Ascending aorta (tissue), 2 donors: ENCODE results near the gene SH3RF3. TPM values are rescaled to one million over a fixed set of nuclear protein-coding genes. Genes with fewer than 3 reads are reported as not detected.

ENCODE experiments used
- DNase-seq, 2 donors: peaks; one replicate each; pipeline ENCODE4 v3.0.0-alpha.2; 2019; ENCODE audit warnings: low spot score in 2 of 2
- H3K27ac ChIP-seq, 2 donors: fragments of 200-600 bp; sonication (generic); one replicate each; pipeline ENCODE4 v1.5.1; 2016 to 2017; ENCODE audit warnings: mild to moderate bottlenecking in 1 of 2
- H3K27me3 ChIP-seq: fragments of 200-600 bp; sonication (generic); one replicate; pipeline ENCODE4 v1.5.1; 2017
- H3K36me3 ChIP-seq, 2 donors: fragments of 200-600 bp; sonication (generic); one replicate each; pipeline ENCODE4 v1.5.1; 2016
- H3K4me1 ChIP-seq, 2 donors: fragments of 200-600 bp; sonication (generic); one replicate each; pipeline ENCODE4 v1.5.1; 2016 to 2017; ENCODE audit warnings: mild to moderate bottlenecking in 1 of 2
- H3K4me3 ChIP-seq, 2 donors: fragments of 200-600 bp; sonication (generic); one replicate each; pipeline ENCODE4 v1.5.1; 2016 to 2017; ENCODE audit warnings: mild to moderate bottlenecking in 1 of 2
- H3K9me3 ChIP-seq, 2 donors: fragments of 200-600 bp; sonication (generic); one replicate each; pipeline ENCODE4 v1.5.1; 2016
- CTCF ChIP-seq, 3 experiments: fragments of 200-600 bp in 2 of 3; fragments of 450-650 bp in 1 of 3; sonication (generic) in 2 of 3; IDR thresholded peaks; one replicate each; pipeline ENCODE4 v1.5.1; 2016 to 2019; ENCODE audit warnings: antibody characterized with exemption in 3 of 3, mild to moderate bottlenecking in 1 of 3, moderate library complexity in 1 of 3
- intact Hi-C: fragments of 100-400 bp; cut with DNase I; formaldehyde crosslinking; loops from one replicate; pipeline ENCODE4 v1.15.1; 2023
- total RNA-seq: library from RNA; depleted of rRNA; stranded (reverse); fragments of >200 nt; gene quantifications from one replicate; pipeline ENCODE4 v1.1.0, GENCODE V29; 2016

Gene SH3RF3
- total RNA-seq, 1 donor from 2014 or later = 53.5 TPM

DNA sequence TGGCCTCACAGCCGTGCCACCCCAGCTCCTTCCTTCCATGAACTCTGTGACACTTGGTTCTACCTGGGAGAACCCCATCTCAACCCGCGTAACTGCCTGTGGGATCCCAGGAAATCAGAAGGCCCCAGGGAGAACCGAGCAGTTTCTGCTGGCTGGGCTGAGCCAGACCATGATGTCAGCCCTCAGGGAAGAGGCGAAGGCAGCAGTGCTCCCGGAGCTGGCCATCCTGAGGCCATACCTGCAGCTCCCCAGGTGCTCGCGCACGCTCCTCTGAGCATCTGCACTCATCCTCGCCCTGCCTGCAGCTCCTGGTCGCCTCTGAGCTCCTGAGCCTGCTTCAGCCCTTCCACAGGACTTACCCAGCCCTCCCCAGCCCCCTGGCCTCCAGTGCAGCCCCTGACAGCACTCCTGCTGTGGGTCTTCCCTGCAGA lies 298.7 kb downstream of the SH3RF3 start:
- H3K9me3 ChIP-seq = no peaks in the 10 kb centered on the region
- H3K27me3 ChIP-seq = no peaks in the 10 kb centered on the region
- H3K4me1 ChIP-seq = no peaks in the 10 kb centered on the region
- H3K4me3 ChIP-seq = no peak overlapping the region
- H3K27ac ChIP-seq = no peak overlapping the region
- peaks cover 10 to 19% of the 10 kb centered on the region in 2 donors for H3K36me3 ChIP-seq
- no peak for TF ChIP-seq CTCF (IDR thresholded peaks at IDR 0.05)
- DNase-seq = no peak
- intact Hi-C loops = no loop called here

- no peaks in the 10 kb centered on the region for H3K27me3 ChIP-seq
- H3K4me3 ChIP-seq = no peak overlapping the region
- no peak for DNase-seq
- no peak overlapping the region for H3K27ac ChIP-seq
- peaks cover 9 to 21% of the 10 kb centered on the region in 2 donors for H3K36me3 ChIP-seq
- H3K9me3 ChIP-seq = no peaks in the 10 kb centered on the region
- intact Hi-C loops = no loop called here
- H3K4me1 ChIP-seq = no peaks in the 10 kb centered on the region
- no peak for TF ChIP-seq CTCF (IDR thresholded peaks at IDR 0.05)
Observed at GRCh38 chr2:109428281-109428680, 299.3 kb downstream of the SH3RF3 start.

DNA sequence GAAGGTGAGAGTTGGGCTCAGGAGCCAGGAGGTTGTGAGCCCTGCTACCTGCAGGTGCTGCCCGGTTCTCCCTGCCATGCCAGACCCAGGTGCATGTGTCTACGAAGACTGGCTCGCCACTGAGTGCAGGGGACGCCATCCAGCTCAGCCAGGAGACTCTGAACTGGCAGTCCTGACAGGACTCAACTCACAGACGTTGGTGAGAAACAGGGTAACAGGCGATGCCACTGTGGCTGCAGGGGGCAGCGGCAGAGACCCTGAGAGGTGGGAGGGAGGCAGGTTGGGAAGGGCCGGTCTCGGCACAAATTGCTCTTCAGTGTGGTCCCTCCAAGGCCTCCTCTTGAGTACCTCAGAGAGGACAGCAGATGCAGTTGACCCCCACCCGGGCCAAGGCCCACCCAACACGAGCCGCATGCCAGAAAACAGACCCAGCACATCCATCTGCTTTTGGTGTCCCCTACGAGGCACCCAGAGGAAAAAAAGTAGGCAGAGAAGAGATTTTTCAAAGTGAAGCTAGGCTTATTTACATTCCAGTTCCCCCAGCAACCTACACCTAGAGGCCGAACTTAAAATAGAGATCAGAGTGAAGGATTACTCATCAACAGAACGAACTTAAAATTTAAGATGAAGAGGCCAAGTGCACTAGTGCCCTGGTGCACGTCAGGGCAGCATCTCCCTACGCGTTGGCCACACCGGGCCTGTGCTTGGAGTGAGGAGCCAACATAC lies 300.0 kb downstream of the SH3RF3 start:
- H3K27me3 ChIP-seq = no peaks in the 10 kb centered on the region
- no peak overlapping the region for H3K27ac ChIP-seq
- DNase-seq = no peak
- H3K4me3 ChIP-seq = no peak overlapping the region
- no peaks in the 10 kb centered on the region for H3K4me1 ChIP-seq
- intact Hi-C loops = no loop called here
- peaks cover 4 to 19% of the 10 kb centered on the region in 2 donors for H3K36me3 ChIP-seq
- TF ChIP-seq CTCF (IDR thresholded peaks at IDR 0.05) = no peak
- no peaks in the 10 kb centered on the region for H3K9me3 ChIP-seq

DNA sequence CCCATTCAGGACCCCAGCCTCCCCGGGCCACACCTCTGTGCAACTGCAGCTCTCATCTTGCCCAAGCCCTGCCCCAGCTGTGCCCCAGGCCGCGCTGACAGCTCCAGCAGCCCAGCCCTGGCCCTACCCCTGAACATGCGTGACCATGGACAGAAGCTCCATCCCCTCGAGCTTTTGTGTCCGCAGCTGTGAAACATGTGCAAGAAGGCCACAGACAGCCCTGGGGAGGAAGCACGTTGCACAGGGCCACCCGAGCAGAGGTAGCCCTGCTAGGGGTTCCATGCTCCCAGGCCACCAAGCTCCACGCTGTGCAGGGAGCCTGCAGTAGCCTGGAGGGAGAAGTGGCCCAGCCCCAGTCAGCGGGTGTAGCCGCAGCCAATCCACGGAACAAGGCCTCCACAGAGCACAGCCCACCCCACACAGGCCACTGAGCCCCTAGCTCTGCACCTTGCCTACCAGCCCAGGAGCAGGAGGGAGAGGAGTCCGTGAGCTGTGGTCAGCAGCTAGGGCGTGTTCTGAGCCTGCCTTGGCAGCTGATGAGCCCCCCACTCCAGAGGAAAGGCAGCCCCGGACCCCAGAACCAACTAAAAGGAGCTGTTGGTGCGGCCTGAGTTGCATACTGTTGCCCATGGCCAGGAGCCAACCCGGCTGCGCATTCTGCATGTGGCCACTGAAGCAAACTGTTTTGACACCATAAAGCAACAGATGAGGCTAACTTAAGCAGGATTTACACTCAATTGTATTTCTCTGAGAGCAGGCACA lies 300.7 kb downstream of the SH3RF3 start:
- H3K27me3 ChIP-seq = no peaks in the 10 kb centered on the region
- no peaks in the 10 kb centered on the region for H3K9me3 ChIP-seq
- peaks cover 2 to 15% of the 10 kb centered on the region in 2 donors for H3K36me3 ChIP-seq
- H3K4me3 ChIP-seq = no peak overlapping the region
- no peaks in the 10 kb centered on the region for H3K4me1 ChIP-seq
- DNase-seq = no peak
- H3K27ac ChIP-seq = no peak overlapping the region
- intact Hi-C loops = no loop called here
- TF ChIP-seq CTCF (IDR thresholded peaks at IDR 0.05) = no peak

DNA sequence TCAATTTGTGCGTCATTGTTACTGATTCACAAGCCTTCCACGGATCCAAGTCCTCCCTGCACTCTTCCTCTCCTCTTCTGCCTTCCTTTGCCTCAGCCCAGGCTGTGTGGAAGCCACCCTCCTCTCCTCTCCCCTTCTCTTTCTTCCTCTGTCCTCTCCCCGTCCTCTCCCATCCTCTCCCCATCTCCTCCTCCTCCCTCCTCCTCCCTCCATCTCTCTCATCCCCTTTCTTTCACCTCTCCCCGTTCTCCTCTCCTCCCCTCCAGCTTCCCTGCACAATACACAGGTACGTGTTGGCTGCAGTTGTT lies 301.3 kb downstream of the SH3RF3 start:
- no peak for TF ChIP-seq CTCF (IDR thresholded peaks at IDR 0.05)
- Histone ChIP-seq H3K4me1 (peaks cover 0 to 1% of the 10 kb centered on the region in 2 donors), H3K36me3 (peaks cover 2 to 15% of the 10 kb centered on the region in 2 donors), H3K27me3 (no peaks in the 10 kb centered on the region), H3K4me3 (no peak overlapping the region), H3K27ac (no peak overlapping the region), H3K9me3 (no peaks in the 10 kb centered on the region)
- intact Hi-C loops = no loop called here
- no peak for DNase-seq
